ENCODE measurements around the gene PHOX2B.

Gene PHOX2B

DNA sequence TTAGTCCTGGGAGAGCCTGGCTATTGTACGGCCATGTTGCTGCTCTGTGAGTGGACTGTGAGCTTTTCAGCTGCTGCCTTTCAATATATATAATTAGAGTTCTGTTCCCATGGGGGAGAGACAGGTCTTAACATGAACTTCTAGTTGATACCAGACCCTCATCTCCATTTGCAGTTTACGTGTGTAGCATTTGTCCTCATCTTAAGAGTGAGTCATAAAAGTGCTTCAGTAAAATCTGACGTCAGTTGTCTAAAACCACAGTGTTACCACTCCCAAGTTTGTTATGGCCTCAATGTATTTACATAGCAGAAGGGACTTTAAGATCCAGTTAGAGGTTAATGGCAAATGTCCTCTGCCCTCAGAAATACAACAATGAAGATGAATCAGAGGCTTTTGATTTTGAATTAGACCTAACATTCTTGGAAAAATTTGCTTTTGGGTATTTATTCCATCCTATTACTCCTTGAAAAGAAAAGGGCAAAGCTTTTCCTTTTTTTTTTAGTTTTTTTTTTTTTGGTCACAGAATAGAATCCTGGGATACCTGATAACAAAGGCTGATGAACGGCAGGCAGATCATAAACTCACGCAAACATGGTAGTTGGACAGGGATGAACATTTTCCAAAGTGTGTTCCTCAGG is 38.6 kb downstream of the PHOX2B start:
- DNase-seq = peak; percentile 51

DNA sequence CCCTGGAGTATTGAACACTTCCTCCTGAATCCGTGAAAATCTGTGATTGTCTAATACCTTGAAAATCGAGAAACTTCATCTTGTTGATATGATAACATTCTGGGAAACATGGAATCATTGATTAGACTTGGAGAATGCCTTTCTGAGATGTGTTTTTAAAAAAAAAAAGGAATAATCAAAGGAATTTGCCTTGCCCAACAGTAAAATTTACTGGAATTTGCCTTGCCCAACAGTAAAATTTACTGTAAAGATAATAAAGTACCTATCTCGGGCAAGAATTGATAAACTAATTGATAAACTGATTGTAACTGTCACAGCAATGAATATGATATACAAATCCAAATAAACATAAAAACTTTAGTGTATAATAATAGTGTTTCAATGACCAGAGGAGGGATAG is 44.7 kb downstream of the PHOX2B start:
- no peak for DNase-seq

DNA sequence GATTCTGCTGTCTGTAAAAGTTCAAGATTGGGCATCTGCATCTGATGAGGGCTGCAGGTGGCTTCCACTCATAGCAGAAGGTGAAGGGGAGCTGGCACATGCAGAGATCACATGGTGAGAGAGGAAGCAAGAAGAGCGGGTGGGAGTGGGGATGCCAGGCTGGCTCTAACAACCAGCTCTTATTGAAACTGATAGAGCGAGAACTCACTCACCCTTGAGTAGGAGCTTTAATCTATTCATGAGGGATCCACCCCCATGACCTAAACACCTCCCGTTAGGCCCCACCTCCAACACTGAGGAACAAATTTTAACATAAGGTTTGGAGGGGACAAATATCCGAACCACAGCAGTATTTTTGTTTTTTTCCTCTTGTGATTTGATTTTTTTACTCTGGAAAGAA is 45.8 kb downstream of the PHOX2B start:
- DNase-seq = no peak

- no peak for DNase-seq
Observed at GRCh38 chr4:41701983-41702382, 46.5 kb downstream of the PHOX2B start.

DNA sequence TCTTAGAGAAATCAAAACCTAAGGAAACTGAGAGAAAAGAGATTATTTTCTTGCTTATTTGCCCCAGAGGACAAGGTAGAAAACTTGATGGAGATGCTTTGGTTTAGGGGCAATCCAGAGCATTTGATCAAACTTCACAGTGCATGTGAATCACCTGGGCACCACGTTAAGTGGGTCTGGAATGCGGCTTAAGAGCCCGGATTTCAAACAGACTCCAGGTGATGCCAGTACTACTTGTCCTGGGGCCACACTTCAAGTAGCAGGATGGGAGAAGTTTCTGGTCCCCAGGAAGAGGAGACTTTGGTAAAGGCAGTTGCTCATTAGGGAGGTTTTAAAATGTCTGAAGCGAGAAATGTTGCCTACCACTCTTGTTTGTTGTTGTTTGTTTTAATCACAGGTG is 51.8 kb downstream of the PHOX2B start:
- no peak for DNase-seq

- DNase-seq = no peak
Observed at GRCh38 chr4:41696131-41696530, 52.4 kb downstream of the PHOX2B start.
